ENCODE data around the gene EED. TPM values are rescaled to one million over a fixed set of nuclear protein-coding genes. Genes with fewer than 3 reads are reported as not detected.

EED gene
- total RNA-seq, 1 experiment from 2014 or later, result 25.2 TPM

- intact Hi-C loops (cut with micrococcal nuclease), result loop anchor here (10.0 kb wide), 1 partner anchor 593 kb away; no protein-coding TSS in a partner anchor
- ChIA-PET CTCF (no interaction called here), POLR2A (no interaction called here), RAD21 (ENCODE audit: low non-redundant PET in 1 of 2, low total read pairs in 2 of 2, uncharacterized antibody in 2 of 2, unreplicated experiment in 2 of 2) (no interaction called here)
- Histone ChIP-seq H2AFZ (ENCODE audit: low read depth, low read length, poor library complexity, severe bottlenecking) (no peak overlapping the region), H3K79me2 (ENCODE audit: insufficient read depth, low read length) (no peaks in the 10 kb centered on the region), H3K4me1 (ENCODE audit: control insufficient read depth in 1 of 2, insufficient read depth in 2 of 2, low read length in 2 of 2) (peaks cover 4 to 31% of the 10 kb centered on the region in 2 experiments; a peak in 3 of 4 replicates), H3K27ac (ENCODE audit: low read depth, low read length) (no peak overlapping the region), H3K4me3 (replicated peaks in 1 of 2; ENCODE audit: low read depth in 1 of 2, low read length in 2 of 2) (no peak overlapping the region), H3K27me3 (ENCODE audit: insufficient read depth, low read length) (no peaks in the 10 kb centered on the region), H3K36me3 (ENCODE audit: control insufficient read depth in 1 of 2, insufficient read depth in 2 of 2, low read length in 2 of 2) (no peaks in the 10 kb centered on the region), H3K9ac (ENCODE audit: low read length) (no peak overlapping the region), H3K9me2 (ENCODE audit: insufficient read depth) (no peaks in the 10 kb centered on the region), H4K20me1 (ENCODE audit: insufficient read depth) (no peaks in the 10 kb centered on the region), H3K4me2 (ENCODE audit: low read length) (no peak overlapping the region), H3K9me3 (ENCODE audit: control insufficient read depth in 1 of 2, insufficient read depth in 1 of 2, low read depth in 1 of 2, low read length in 2 of 2) (no peaks in the 10 kb centered on the region)
- TF ChIP-seq REST (IDR thresholded peaks at IDR 0.05; ENCODE audit: low read depth), result no peak
- no peak for TF ChIP-seq CBX3 (IDR thresholded peaks at IDR 0.05; ENCODE audit: low read depth)
- no peak for TF ChIP-seq ZFX (IDR thresholded peaks at IDR 0.05)
- TF ChIP-seq SRF (IDR thresholded peaks at IDR 0.05; ENCODE audit: low read depth), result no peak
- no peak for TF ChIP-seq TCF7L2 (IDR thresholded peaks at IDR 0.05; ENCODE audit: borderline replicate concordance, extremely low read depth, insufficient read depth, insufficient read length)
- no peak for TF ChIP-seq ZNF274 (IDR thresholded peaks at IDR 0.05; ENCODE audit: low read depth, low read length)
- TF ChIP-seq POLR2AphosphoS5 (IDR thresholded peaks at IDR 0.05; ENCODE audit: low read depth, low read length), result no peak
- TF ChIP-seq, protein P1, sequence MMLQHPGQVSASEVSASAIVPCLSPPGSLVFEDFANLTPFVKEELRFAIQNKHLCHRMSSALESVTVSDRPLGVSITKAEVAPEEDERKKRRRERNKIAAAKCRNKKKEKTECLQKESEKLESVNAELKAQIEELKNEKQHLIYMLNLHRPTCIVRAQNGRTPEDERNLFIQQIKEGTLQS (IDR thresholded peaks at IDR 0.05), result no peak
- TF ChIP-seq, protein P2, sequence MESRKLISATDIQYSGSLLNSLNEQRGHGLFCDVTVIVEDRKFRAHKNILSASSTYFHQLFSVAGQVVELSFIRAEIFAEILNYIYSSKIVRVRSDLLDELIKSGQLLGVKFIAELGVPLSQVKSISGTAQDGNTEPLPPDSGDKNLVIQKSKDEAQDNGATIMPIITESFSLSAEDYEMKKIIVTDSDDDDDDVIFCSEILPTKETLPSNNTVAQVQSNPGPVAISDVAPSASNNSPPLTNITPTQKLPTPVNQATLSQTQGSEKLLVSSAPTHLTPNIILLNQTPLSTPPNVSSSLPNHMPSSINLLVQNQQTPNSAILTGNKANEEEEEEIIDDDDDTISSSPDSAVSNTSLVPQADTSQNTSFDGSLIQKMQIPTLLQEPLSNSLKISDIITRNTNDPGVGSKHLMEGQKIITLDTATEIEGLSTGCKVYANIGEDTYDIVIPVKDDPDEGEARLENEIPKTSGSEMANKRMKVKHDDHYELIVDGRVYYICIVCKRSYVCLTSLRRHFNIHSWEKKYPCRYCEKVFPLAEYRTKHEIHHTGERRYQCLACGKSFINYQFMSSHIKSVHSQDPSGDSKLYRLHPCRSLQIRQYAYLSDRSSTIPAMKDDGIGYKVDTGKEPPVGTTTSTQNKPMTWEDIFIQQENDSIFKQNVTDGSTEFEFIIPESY (IDR thresholded peaks at IDR 0.05; ENCODE audit: extremely low read depth, insufficient replicate concordance, low read length), result no peak
- TF ChIP-seq ELF1 (IDR thresholded peaks at IDR 0.05; ENCODE audit: borderline replicate concordance, low read depth), result no peak
- no peak for TF ChIP-seq SP1 (IDR thresholded peaks at IDR 0.05; ENCODE audit: low read depth)
- TF ChIP-seq CEBPB (IDR thresholded peaks at IDR 0.05; ENCODE audit: low read depth), result no peak
- TF ChIP-seq POLR2A (IDR thresholded peaks at IDR 0.05; ENCODE audit: borderline replicate concordance, extremely low read depth, insufficient read depth, insufficient read length), result no peak
- TF ChIP-seq MAX (IDR thresholded peaks at IDR 0.05), result no peak
- TF ChIP-seq EGR1 (IDR thresholded peaks at IDR 0.05; ENCODE audit: low read depth), result no peak
- no peak for TF ChIP-seq SIN3A (IDR thresholded peaks at IDR 0.05; ENCODE audit: low read depth)
- TF ChIP-seq CTCF (IDR thresholded peaks at IDR 0.05 in 2 of 3, conservative IDR thresholded peaks at IDR 0.05 in 1 of 3; ENCODE audit: borderline replicate concordance in 1 of 3, insufficient read depth in 1 of 3, low read depth in 2 of 3, low read length in 2 of 3), result no peak
- TF ChIP-seq YY1 (IDR thresholded peaks at IDR 0.05; ENCODE audit: extremely low read depth, insufficient replicate concordance, low read depth, low read length), result no peak
- no peak for TF ChIP-seq JUND (IDR thresholded peaks at IDR 0.05)
- TF ChIP-seq EZH2 (IDR thresholded peaks at IDR 0.05), result no peak
- ATAC-seq (no peak), DNase-seq (ENCODE audit: low read depth, low spot score) (no peak)
- no TSS peak for BruUV-seq (replicated peaks)
Measured at GRCh38 chr11:86197448-86197847, 47.1 kb upstream of the EED start.

All from HCT116 (cell line).